ENCODE data around the gene STK24.

Gene STK24

GRCh38 chr13:98473135-98473787 lies 103.6 kb downstream of the STK24 start:
- no peak for DNase-seq (ENCODE audit: low spot score)

- no peak for DNase-seq (ENCODE audit: low spot score)
Observed at GRCh38 chr13:98471934-98472333, 105.0 kb downstream of the STK24 start.

GRCh38 chr13:98470920-98471319 lies 106.0 kb downstream of the STK24 start:
- no peak for DNase-seq (ENCODE audit: low spot score)

- DNase-seq (ENCODE audit: low spot score): no peak
Observed at GRCh38 chr13:98468929-98469328, 108.0 kb downstream of the STK24 start.

GRCh38 chr13:98468361-98468760 lies 108.5 kb downstream of the STK24 start:
- DNase-seq (ENCODE audit: low spot score): no peak

- no peak for DNase-seq (ENCODE audit: low spot score)
Observed at GRCh38 chr13:98467263-98467985, 109.5 kb downstream of the STK24 start.

- DNase-seq (ENCODE audit: low spot score): peak; percentile 79
Observed at GRCh38 chr13:98466634-98467236, 110.2 kb downstream of the STK24 start.

GRCh38 chr13:98462946-98463345 lies 114.0 kb downstream of the STK24 start:
- DNase-seq (ENCODE audit: low spot score): no peak

- no peak for DNase-seq (ENCODE audit: low spot score)
Observed at GRCh38 chr13:98462241-98462882, 114.5 kb downstream of the STK24 start.

GRCh38 chr13:98461486-98462240 lies 115.2 kb downstream of the STK24 start:
- no peak for DNase-seq (ENCODE audit: low spot score)

GRCh38 chr13:98460516-98460915 lies 116.4 kb downstream of the STK24 start:
- DNase-seq (ENCODE audit: low spot score): no peak

GRCh38 chr13:98459721-98460370 lies 117.1 kb downstream of the STK24 start:
- DNase-seq (ENCODE audit: low spot score): no peak

GRCh38 chr13:98459171-98459681 lies 117.7 kb downstream of the STK24 start:
- DNase-seq (ENCODE audit: low spot score): no peak

- no peak for DNase-seq (ENCODE audit: low spot score)
Observed at GRCh38 chr13:98458431-98458830, 118.5 kb downstream of the STK24 start.

GRCh38 chr13:98457053-98457452 lies 119.9 kb downstream of the STK24 start:
- DNase-seq (ENCODE audit: low spot score): no peak

- DNase-seq (ENCODE audit: low spot score): no peak
Observed at GRCh38 chr13:98456413-98456845, 120.5 kb downstream of the STK24 start.

- no peak for DNase-seq (ENCODE audit: low spot score)
Observed at GRCh38 chr13:98454389-98454881, 122.5 kb downstream of the STK24 start.

GRCh38 chr13:98452851-98453843 lies 123.8 kb downstream of the STK24 start:
- DNase-seq (ENCODE audit: low spot score): no peak

- no peak for DNase-seq (ENCODE audit: low spot score)
Observed at GRCh38 chr13:98451676-98452470, 125.0 kb downstream of the STK24 start.
